ENCODE results near the gene MBLAC1.

DNA sequence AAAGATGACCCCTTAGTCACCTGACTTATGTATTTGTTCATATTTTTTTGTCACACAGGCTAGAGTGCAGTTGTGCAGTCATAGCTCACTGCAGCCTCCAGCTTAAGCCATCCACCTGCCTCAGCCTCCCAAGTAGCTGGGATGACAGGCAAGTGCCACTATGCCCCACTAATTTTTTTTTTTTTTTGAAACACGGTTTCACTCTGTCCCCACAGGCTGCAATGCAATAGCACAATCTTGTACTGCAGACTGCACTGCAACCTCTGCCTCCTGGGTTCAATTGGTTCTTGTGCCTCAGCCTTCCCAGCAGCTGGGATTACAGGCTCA is 1.8 kb downstream of the MBLAC1 start:
- TF ChIP-seq, protein P1, sequence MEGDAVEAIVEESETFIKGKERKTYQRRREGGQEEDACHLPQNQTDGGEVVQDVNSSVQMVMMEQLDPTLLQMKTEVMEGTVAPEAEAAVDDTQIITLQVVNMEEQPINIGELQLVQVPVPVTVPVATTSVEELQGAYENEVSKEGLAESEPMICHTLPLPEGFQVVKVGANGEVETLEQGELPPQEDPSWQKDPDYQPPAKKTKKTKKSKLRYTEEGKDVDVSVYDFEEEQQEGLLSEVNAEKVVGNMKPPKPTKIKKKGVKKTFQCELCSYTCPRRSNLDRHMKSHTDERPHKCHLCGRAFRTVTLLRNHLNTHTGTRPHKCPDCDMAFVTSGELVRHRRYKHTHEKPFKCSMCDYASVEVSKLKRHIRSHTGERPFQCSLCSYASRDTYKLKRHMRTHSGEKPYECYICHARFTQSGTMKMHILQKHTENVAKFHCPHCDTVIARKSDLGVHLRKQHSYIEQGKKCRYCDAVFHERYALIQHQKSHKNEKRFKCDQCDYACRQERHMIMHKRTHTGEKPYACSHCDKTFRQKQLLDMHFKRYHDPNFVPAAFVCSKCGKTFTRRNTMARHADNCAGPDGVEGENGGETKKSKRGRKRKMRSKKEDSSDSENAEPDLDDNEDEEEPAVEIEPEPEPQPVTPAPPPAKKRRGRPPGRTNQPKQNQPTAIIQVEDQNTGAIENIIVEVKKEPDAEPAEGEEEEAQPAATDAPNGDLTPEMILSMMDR (conservative IDR thresholded peaks at IDR 0.05) = no peak
- no peak for TF ChIP-seq EZH2 (IDR thresholded peaks at IDR 0.05; ENCODE audit: low read depth)
